ENCODE measurements around the gene FAM222A. TPM values are rescaled to one million over a fixed set of nuclear protein-coding genes. Genes with fewer than 3 reads are reported as not detected.

Gene FAM222A
- total RNA-seq, 1 donor from 2014 or later = 2.5 TPM

DNA sequence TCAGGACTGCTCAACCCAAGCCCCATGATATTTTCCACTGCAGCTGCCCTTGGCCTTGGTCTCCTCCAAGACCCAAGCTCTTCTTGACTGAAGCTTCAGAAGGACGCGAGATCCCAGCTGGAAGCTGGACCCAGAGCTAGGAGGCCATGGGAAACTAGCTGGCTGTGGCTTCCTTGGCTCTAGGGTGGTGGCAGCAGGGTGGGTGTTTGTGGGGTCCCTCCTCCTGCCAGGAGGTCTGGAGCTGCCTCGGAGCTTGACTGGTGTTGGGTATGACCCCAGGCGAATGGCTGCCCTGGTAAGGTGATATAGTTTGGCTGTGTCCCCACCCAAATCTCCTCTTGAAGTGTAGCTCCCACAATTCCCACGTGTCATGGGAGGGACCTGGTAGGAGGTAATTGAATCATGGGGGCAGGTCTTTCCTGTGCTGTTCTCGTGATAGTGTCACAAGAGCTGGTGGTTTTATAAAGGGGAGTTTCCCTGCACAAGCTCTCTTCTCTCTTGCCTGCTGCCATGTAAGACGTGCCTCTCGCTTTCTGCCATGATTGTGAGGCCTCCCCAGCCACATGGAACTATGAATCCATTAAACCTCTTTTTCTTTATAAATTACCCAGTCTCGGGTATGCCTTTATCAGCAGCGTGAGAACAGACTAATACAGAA, 68.2 kb downstream of the FAM222A start:
- H3K36me3 ChIP-seq = no peaks in the 10 kb centered on the region
- no peak overlapping the region for H3K4me3 Mint-ChIP-seq
- no peak for DNase-seq (ENCODE audit: low spot score)
- H3F3A ChIP-seq (ENCODE audit: low read depth) = no peaks in the 10 kb centered on the region
- no peak overlapping the region for H3K9ac ChIP-seq
- no peaks in the 10 kb centered on the region for H3K36me3 Mint-ChIP-seq
- peaks cover 4% of the 10 kb centered on the region for H3K27me3 Mint-ChIP-seq (ENCODE audit: insufficient read depth, low read depth)
- H4K20me1 ChIP-seq (ENCODE audit: low read depth) = no peaks in the 10 kb centered on the region
- no peak overlapping the region for H3K4me2 ChIP-seq
- no peaks in the 10 kb centered on the region for H3K27me3 ChIP-seq
- H3K4me1 Mint-ChIP-seq = peaks cover 9% of the 10 kb centered on the region
- H3K9me3 Mint-ChIP-seq = peaks cover 8% of the 10 kb centered on the region
- no peak overlapping the region for H3K27ac ChIP-seq
- H3K9me3 ChIP-seq (ENCODE audit: low read depth) = no peaks in the 10 kb centered on the region
- no peaks in the 10 kb centered on the region for H3K4me1 ChIP-seq
- H3K27ac Mint-ChIP-seq = no peak overlapping the region
- no peaks in the 10 kb centered on the region for H3K79me2 ChIP-seq (ENCODE audit: low read depth)
- H2AFZ ChIP-seq (replicated peaks) = no peak overlapping the region
- TF ChIP-seq, protein P1, sequence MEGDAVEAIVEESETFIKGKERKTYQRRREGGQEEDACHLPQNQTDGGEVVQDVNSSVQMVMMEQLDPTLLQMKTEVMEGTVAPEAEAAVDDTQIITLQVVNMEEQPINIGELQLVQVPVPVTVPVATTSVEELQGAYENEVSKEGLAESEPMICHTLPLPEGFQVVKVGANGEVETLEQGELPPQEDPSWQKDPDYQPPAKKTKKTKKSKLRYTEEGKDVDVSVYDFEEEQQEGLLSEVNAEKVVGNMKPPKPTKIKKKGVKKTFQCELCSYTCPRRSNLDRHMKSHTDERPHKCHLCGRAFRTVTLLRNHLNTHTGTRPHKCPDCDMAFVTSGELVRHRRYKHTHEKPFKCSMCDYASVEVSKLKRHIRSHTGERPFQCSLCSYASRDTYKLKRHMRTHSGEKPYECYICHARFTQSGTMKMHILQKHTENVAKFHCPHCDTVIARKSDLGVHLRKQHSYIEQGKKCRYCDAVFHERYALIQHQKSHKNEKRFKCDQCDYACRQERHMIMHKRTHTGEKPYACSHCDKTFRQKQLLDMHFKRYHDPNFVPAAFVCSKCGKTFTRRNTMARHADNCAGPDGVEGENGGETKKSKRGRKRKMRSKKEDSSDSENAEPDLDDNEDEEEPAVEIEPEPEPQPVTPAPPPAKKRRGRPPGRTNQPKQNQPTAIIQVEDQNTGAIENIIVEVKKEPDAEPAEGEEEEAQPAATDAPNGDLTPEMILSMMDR (IDR thresholded peaks at IDR 0.05) = no peak
- TF ChIP-seq EZH2phosphoT487 (IDR thresholded peaks at IDR 0.05) (no peak), EZH2 (IDR thresholded peaks at IDR 0.05) (no peak)
- H3K4me3 ChIP-seq = no peak overlapping the region

DNA sequence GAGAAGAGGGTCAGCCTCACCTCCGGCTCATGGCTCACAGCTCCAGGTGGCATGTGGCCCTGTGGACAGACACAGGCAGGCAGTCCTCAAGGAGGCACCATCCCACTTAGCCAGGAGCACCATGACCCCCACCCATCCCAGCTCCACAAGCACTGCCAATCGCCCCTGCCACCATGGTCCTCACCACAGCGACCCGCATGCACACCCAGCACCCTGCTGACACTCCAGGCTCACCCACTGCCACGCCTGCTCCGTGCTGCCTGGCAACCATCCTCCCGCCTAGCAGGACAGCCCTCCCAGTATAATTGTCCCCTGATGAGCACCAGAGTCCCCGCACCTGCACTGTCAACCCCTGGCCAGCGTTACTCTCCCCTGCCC, 68.7 kb downstream of the FAM222A start:
- no peak for DNase-seq (ENCODE audit: low spot score)
- H3K4me3 ChIP-seq = no peak overlapping the region
- no peaks in the 10 kb centered on the region for H3K36me3 Mint-ChIP-seq
- H3K9me3 ChIP-seq (ENCODE audit: low read depth) = no peaks in the 10 kb centered on the region
- peaks cover 4% of the 10 kb centered on the region for H3K27me3 Mint-ChIP-seq (ENCODE audit: insufficient read depth, low read depth)
- H4K20me1 ChIP-seq (ENCODE audit: low read depth) = no peaks in the 10 kb centered on the region
- H3K4me1 Mint-ChIP-seq = peaks cover 8% of the 10 kb centered on the region
- no peaks in the 10 kb centered on the region for H3K27me3 ChIP-seq
- H3K27ac ChIP-seq = no peak overlapping the region
- H3F3A ChIP-seq (ENCODE audit: low read depth) = no peaks in the 10 kb centered on the region
- no peak overlapping the region for H3K4me2 ChIP-seq
- no peak overlapping the region for H3K9ac ChIP-seq
- H3K4me3 Mint-ChIP-seq = no peak overlapping the region
- no peaks in the 10 kb centered on the region for H3K4me1 ChIP-seq
- no peaks in the 10 kb centered on the region for H3K79me2 ChIP-seq (ENCODE audit: low read depth)
- peak overlapping the region; percentile 74 for H3K27ac Mint-ChIP-seq
- TF ChIP-seq EZH2 (IDR thresholded peaks at IDR 0.05) = no peak
- TF ChIP-seq, protein P1 (IDR thresholded peaks at IDR 0.05) = no peak
- no peak for TF ChIP-seq EZH2phosphoT487 (IDR thresholded peaks at IDR 0.05)
- H3K9me3 Mint-ChIP-seq = peaks cover 8% of the 10 kb centered on the region
- H3K36me3 ChIP-seq = no peaks in the 10 kb centered on the region
- no peak overlapping the region for H2AFZ ChIP-seq (replicated peaks)

DNA sequence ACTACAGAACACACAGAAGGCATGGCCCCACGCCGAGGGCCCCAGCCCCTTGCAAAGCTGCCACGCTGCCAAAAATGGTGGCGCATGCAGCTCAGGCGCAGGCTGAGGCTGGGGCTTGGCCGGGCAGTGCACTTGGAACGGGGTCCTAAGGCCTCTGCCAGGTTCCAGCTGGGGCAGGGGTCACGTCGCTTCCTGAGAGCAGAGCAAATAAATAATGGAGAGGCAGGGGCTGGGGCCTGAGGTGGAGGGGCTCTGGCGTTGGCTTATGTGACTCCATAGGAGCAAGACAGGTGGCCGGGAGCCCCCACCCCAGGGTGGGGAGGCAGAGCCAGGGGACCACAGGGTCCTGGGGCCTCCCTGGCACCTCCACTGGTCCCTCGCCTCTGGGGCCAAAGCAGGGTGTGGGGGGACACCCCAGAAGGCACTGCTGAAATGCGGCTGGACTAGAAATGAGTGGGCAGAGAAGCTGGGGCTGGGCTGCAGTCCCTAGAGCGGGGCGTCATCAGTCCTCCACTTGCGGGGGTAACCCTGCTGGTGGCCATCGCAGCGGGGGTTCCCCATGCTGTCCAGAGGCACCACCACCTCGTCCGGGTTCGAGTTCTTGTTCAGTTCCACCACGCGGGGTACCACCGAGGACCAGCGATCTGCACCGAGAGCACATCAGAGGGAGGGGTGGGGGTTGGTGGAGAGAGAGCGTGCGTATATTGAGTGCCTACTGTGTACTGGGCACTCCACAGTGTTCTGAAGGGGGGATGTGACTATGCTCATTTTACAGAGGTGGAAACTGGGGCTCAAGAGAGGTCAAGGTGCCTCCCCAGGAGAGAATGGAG, 69.7 kb downstream of the FAM222A start:
- H2AFZ ChIP-seq (replicated peaks) = no peak overlapping the region
- Mint-ChIP-seq H3K9me3 (peaks cover 8% of the 10 kb centered on the region), H3K36me3 (no peaks in the 10 kb centered on the region)

More for the DNA sequence above, 69.7 kb downstream of the FAM222A start:
- Mint-ChIP-seq H3K27me3 (ENCODE audit: insufficient read depth, low read depth) (peaks cover 6% of the 10 kb centered on the region), H3K4me1 (peaks cover 4% of the 10 kb centered on the region), H3K4me3 (no peak overlapping the region), H3K27ac (peak overlapping the region; percentile 74)
- TF ChIP-seq, protein P1 (IDR thresholded peaks at IDR 0.05) = no peak
- TF ChIP-seq EZH2phosphoT487 (IDR thresholded peaks at IDR 0.05) = no peak
- no peak for TF ChIP-seq EZH2 (IDR thresholded peaks at IDR 0.05)
- H3K9ac ChIP-seq = no peak overlapping the region
- H3K27ac ChIP-seq = no peak overlapping the region
- no peaks in the 10 kb centered on the region for H3K36me3 ChIP-seq
- no peaks in the 10 kb centered on the region for H3K79me2 ChIP-seq (ENCODE audit: low read depth)
- no peaks in the 10 kb centered on the region for H3K9me3 ChIP-seq (ENCODE audit: low read depth)
- no peak for DNase-seq (ENCODE audit: low spot score)
- H3K27me3 ChIP-seq = no peaks in the 10 kb centered on the region
- no peaks in the 10 kb centered on the region for H3K4me1 ChIP-seq
- no peak overlapping the region for H3K4me3 ChIP-seq
- H4K20me1 ChIP-seq (ENCODE audit: low read depth) = no peaks in the 10 kb centered on the region
- H3F3A ChIP-seq (ENCODE audit: low read depth) = no peaks in the 10 kb centered on the region
- no peak overlapping the region for H3K4me2 ChIP-seq
